ENCODE measurements around the gene NPIPA5.
"Not testable (repeated sequence)": the region's sequence is repeated elsewhere in the genome, so short reads cannot be mapped to it uniquely, and the experiment has no call there.

DNA sequence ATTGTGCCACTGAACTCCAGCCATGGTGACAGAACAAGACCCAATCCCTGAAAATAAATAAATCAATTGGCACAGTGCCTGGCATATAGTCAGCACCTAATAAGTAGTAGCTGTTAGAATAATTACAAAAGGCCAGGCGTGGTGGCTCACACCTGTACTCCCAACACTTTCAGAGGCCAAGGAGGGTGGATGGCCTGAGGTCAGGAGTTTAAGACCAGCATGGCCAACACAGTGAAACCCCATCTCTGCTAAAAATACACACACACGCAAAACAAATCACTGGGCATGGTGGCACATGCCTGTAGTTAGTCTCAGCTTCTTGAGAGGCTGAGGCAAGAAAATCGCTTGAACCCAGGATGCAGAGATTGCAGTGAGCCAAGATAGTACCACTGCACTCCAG is 25.2 kb downstream of the NPIPA5 start:
- not testable (repeated sequence) for TF ChIP-seq EZH2 (IDR thresholded peaks at IDR 0.05; ENCODE audit: borderline replicate concordance, insufficient read depth, low read depth, low read length, poor library complexity, severe bottlenecking)
- TF ChIP-seq, protein P1, sequence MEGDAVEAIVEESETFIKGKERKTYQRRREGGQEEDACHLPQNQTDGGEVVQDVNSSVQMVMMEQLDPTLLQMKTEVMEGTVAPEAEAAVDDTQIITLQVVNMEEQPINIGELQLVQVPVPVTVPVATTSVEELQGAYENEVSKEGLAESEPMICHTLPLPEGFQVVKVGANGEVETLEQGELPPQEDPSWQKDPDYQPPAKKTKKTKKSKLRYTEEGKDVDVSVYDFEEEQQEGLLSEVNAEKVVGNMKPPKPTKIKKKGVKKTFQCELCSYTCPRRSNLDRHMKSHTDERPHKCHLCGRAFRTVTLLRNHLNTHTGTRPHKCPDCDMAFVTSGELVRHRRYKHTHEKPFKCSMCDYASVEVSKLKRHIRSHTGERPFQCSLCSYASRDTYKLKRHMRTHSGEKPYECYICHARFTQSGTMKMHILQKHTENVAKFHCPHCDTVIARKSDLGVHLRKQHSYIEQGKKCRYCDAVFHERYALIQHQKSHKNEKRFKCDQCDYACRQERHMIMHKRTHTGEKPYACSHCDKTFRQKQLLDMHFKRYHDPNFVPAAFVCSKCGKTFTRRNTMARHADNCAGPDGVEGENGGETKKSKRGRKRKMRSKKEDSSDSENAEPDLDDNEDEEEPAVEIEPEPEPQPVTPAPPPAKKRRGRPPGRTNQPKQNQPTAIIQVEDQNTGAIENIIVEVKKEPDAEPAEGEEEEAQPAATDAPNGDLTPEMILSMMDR (IDR thresholded peaks at IDR 0.05) = not testable (repeated sequence)

Data from B cell (primary cell).